NB4 (cell line): Measurements from ENCODE around the gene SIN3B.

Source experiments
- DNase-seq: peaks from one replicate; pipeline ENCODE4 v3.0.0; 2010; ENCODE audit warnings: low read depth
- H3K4me3 ChIP-seq: one replicate; pipeline ENCODE4 v1.5.1; 2011; ENCODE audit warnings: mild to moderate bottlenecking, low read depth, low read length, moderate library complexity
- CTCF ChIP-seq: IDR thresholded peaks from one replicate; pipeline ENCODE4 v1.5.1; 2012; ENCODE audit warnings: low read depth, low read length
- MAX ChIP-seq: IDR thresholded peaks from 2 replicates; pipeline ENCODE4 v1.6.1; 2011; ENCODE audit warnings: low read depth, low read length
- MYC ChIP-seq: IDR thresholded peaks from 2 replicates; pipeline ENCODE4 v1.6.1; 2011; ENCODE audit warnings: low read depth, low read length
- POLR2A ChIP-seq: IDR thresholded peaks from 2 replicates; pipeline ENCODE4 v1.6.1; 2011; ENCODE audit warnings: mild to moderate bottlenecking; ENCODE audit not compliant: insufficient read length; ENCODE audit errors: extremely low read depth

Gene SIN3B

GRCh38 chr19:16922949-16923348 is 93.8 kb downstream of the SIN3B start:
- no peak for DNase-seq
- H3K4me3 ChIP-seq: no peak overlapping the region
- no peak for TF ChIP-seq MYC
- no peak for TF ChIP-seq MAX
- TF ChIP-seq CTCF: no peak

- no peak for DNase-seq
- TF ChIP-seq MYC (no peak), POLR2A (no peak), CTCF (no peak), MAX (no peak)
- no peak overlapping the region for H3K4me3 ChIP-seq
These were observed 98.7 kb downstream of the SIN3B start for GRCh38 chr19:16927883-16928282.

- DNase-seq: no peak
- TF ChIP-seq POLR2A: no peak
- no peak for TF ChIP-seq MAX
- no peak for TF ChIP-seq MYC
- no peak for TF ChIP-seq CTCF
- H3K4me3 ChIP-seq: no peak overlapping the region
These were observed 99.2 kb downstream of the SIN3B start for GRCh38 chr19:16928351-16928750.

- no peak overlapping the region for H3K4me3 ChIP-seq
- no peak for DNase-seq
- TF ChIP-seq MAX (no peak), CTCF (no peak), POLR2A (no peak), MYC (no peak)
These were observed 99.7 kb downstream of the SIN3B start for GRCh38 chr19:16928916-16929315.
